WI38 (cell line): ENCODE measurements around the gene ABCD4.

Experiments used
- H3K4me3 ChIP-seq: 2 replicates; pipeline ENCODE4 v1.5.1; 2011; ENCODE audit warnings: low read depth, mild to moderate bottlenecking, control low read depth, low read length
- CTCF ChIP-seq: IDR thresholded peaks from 2 replicates; pipeline ENCODE4 v1.5.1; 2012; ENCODE audit warnings: low read depth, mild to moderate bottlenecking, control low read depth, low read length

ABCD4 gene

GRCh38 chr14:74267588-74267987 is 35.1 kb downstream of the ABCD4 start:
- no peak overlapping the region for H3K4me3 ChIP-seq
- TF ChIP-seq CTCF, result no peak

GRCh38 chr14:74265301-74265965 is 37.3 kb downstream of the ABCD4 start:
- no peak for TF ChIP-seq CTCF
- no peak overlapping the region for H3K4me3 ChIP-seq

GRCh38 chr14:74263921-74264320 is 38.8 kb downstream of the ABCD4 start:
- H3K4me3 ChIP-seq, result no peak overlapping the region
- no peak for TF ChIP-seq CTCF

- no peak overlapping the region for H3K4me3 ChIP-seq
- no peak for TF ChIP-seq CTCF
These were observed 39.6 kb downstream of the ABCD4 start for GRCh38 chr14:74263181-74263580.

GRCh38 chr14:74262076-74262475 is 40.7 kb downstream of the ABCD4 start:
- H3K4me3 ChIP-seq, result no peak overlapping the region
- no peak for TF ChIP-seq CTCF

- no peak overlapping the region for H3K4me3 ChIP-seq
- no peak for TF ChIP-seq CTCF
These were observed 41.4 kb downstream of the ABCD4 start for GRCh38 chr14:74261288-74261687.

GRCh38 chr14:74260525-74261233 is 42.1 kb downstream of the ABCD4 start:
- H3K4me3 ChIP-seq, result no peak overlapping the region
- no peak for TF ChIP-seq CTCF
